ENCODE data around the gene DAB1.

Gene DAB1

GRCh38 chr1:57003398-57004139, 420.3 kb downstream of the DAB1 start:
- Mint-ChIP-seq H3K9me3 (ENCODE audit: low read depth) (no peaks in the 10 kb centered on the region), H3K4me3 (no peak overlapping the region), H3K4me1 (ENCODE audit: low read depth) (no peaks in the 10 kb centered on the region), H3K36me3 (no peaks in the 10 kb centered on the region), H3K27ac (no peak overlapping the region), H3K27me3 (no peaks in the 10 kb centered on the region)

GRCh38 chr1:56995414-56996100, 428.3 kb downstream of the DAB1 start:
- Mint-ChIP-seq H3K27ac (no peak overlapping the region), H3K36me3 (no peaks in the 10 kb centered on the region), H3K9me3 (ENCODE audit: low read depth) (no peaks in the 10 kb centered on the region), H3K27me3 (peaks cover 1% of the 10 kb centered on the region), H3K4me1 (ENCODE audit: low read depth) (no peaks in the 10 kb centered on the region), H3K4me3 (no peak overlapping the region)

DNA sequence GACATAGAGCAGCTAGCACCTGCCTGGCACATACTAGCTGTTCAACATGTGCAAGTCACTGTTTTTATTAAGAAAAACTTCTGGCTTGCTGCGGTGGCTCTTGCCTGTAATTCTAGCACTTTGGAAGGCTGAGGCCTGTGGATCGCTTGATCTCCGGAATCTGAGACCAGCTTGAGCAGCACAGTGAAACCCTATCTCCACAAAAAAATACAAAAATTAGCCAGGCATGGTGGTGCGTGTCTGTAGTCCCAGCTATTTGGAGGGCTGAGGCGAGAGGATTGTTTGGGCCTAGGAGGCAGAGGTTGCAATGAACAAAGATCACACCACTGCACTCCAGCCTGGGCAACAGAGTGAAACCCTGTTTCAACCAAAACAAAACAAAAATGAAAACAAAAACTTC, 430.4 kb downstream of the DAB1 start:
- no peak overlapping the region for H3K4me3 Mint-ChIP-seq

DNA sequence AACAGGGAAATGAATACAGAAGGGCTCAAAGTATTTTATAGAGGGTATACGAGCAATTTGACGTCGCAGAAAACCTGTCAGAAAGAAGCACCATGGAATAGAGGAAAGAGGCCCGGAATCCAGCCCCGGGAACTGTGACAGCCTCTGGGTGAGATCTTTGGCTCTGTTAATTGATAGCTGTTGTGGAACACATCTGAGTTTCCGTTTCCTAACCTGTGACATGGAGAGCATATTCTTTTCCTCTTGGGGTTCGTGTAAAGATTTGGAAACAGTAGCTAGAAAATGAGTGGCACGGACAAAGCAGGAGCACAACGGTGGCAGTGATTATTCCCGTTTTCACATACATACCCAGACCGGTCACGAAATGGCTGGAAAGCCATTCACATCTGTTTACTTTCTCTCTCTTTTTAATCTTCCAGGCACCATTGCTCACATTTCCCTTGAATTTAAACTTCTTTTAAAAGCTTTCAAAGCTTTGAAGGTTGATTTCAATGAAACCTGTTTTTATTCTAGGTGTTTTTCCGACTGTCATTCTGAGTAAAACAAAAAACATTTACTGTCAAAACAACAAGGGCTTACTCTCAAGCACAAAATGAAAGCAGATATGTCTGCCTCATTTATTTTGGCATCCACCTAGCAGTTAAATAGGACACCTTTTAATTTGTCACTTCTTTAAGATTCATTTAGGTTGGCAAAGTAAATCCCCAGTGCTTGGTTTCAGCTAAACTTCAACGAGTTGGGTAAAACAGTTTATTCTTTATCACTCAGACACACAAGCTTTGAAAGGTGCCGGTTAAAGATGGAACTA, 431.3 kb downstream of the DAB1 start:
- H3K9me3 Mint-ChIP-seq (ENCODE audit: low read depth), result no peaks in the 10 kb centered on the region
- H3K4me1 Mint-ChIP-seq (ENCODE audit: low read depth), result no peaks in the 10 kb centered on the region
- no peaks in the 10 kb centered on the region for H3K36me3 Mint-ChIP-seq
- peaks cover 3% of the 10 kb centered on the region for H3K27me3 Mint-ChIP-seq
- no peak overlapping the region for H3K4me3 Mint-ChIP-seq
- H3K27ac Mint-ChIP-seq, result no peak overlapping the region

More for the DNA sequence above, 430.4 kb downstream of the DAB1 start:
- no peaks in the 10 kb centered on the region for H3K9me3 Mint-ChIP-seq (ENCODE audit: low read depth)
- peaks cover 3% of the 10 kb centered on the region for H3K27me3 Mint-ChIP-seq
- H3K4me1 Mint-ChIP-seq (ENCODE audit: low read depth), result no peaks in the 10 kb centered on the region
- H3K36me3 Mint-ChIP-seq, result no peaks in the 10 kb centered on the region
- H3K27ac Mint-ChIP-seq, result no peak overlapping the region

DNA sequence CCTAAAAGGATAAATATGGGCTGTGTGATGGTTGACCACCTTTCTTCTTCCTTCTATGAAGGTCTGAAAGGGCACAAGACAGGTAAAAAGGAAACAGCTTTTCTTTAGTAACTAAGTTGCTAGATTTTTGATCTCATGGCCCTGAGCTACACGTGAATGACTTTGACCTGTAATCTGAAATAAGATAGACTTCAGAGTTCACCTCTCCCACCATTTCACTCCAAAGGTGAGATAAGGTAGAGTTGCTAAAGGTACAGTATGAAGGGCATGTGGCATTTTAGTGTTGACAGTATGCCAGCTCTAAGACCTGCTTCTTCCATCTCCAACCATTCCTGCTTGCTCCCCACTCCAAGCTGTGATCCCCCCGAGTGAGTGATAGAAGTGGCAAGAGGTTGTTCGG, 432.3 kb downstream of the DAB1 start:
- no peak overlapping the region for H3K4me3 Mint-ChIP-seq
- no peaks in the 10 kb centered on the region for H3K36me3 Mint-ChIP-seq
- H3K4me1 Mint-ChIP-seq (ENCODE audit: low read depth), result no peaks in the 10 kb centered on the region
- no peak overlapping the region for H3K27ac Mint-ChIP-seq
- H3K9me3 Mint-ChIP-seq (ENCODE audit: low read depth), result no peaks in the 10 kb centered on the region
- H3K27me3 Mint-ChIP-seq, result peaks cover 3% of the 10 kb centered on the region

GRCh38 chr1:56986397-56986796, 437.5 kb downstream of the DAB1 start:
- Mint-ChIP-seq H3K27ac (no peak overlapping the region), H3K9me3 (ENCODE audit: low read depth) (no peaks in the 10 kb centered on the region), H3K4me1 (ENCODE audit: low read depth) (no peaks in the 10 kb centered on the region), H3K36me3 (no peaks in the 10 kb centered on the region), H3K4me3 (no peak overlapping the region), H3K27me3 (peaks cover 2% of the 10 kb centered on the region)

DNA sequence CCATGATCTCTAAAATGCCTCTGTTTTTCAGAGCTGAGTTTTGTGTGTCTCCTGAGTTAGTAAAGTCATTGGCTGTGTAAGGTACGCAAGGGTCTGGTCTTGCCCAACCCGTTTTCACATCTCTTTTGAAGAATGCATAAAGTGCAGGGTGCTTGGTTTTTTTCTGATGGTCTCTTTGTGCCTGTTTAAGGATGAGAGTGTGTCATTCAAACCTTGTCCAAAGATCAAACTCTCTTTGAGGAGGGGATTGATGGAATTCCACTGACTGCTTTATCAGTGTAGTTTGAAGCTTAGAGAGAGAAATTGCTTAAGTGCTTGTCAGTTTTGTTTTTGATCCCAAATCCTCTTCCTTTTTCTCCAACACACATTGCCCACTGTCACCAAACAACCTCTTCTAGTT, 438.0 kb downstream of the DAB1 start:
- Mint-ChIP-seq H3K27ac (no peak overlapping the region), H3K4me1 (ENCODE audit: low read depth) (no peaks in the 10 kb centered on the region), H3K4me3 (no peak overlapping the region), H3K9me3 (ENCODE audit: low read depth) (no peaks in the 10 kb centered on the region), H3K27me3 (peaks cover 2% of the 10 kb centered on the region), H3K36me3 (no peaks in the 10 kb centered on the region)

GRCh38 chr1:56983484-56983883, 440.4 kb downstream of the DAB1 start:
- H3K27ac Mint-ChIP-seq, result no peak overlapping the region
- H3K36me3 Mint-ChIP-seq, result no peaks in the 10 kb centered on the region
- no peaks in the 10 kb centered on the region for H3K4me1 Mint-ChIP-seq (ENCODE audit: low read depth)
- H3K9me3 Mint-ChIP-seq (ENCODE audit: low read depth), result no peaks in the 10 kb centered on the region
- no peak overlapping the region for H3K4me3 Mint-ChIP-seq
- peaks cover 1% of the 10 kb centered on the region for H3K27me3 Mint-ChIP-seq

DNA sequence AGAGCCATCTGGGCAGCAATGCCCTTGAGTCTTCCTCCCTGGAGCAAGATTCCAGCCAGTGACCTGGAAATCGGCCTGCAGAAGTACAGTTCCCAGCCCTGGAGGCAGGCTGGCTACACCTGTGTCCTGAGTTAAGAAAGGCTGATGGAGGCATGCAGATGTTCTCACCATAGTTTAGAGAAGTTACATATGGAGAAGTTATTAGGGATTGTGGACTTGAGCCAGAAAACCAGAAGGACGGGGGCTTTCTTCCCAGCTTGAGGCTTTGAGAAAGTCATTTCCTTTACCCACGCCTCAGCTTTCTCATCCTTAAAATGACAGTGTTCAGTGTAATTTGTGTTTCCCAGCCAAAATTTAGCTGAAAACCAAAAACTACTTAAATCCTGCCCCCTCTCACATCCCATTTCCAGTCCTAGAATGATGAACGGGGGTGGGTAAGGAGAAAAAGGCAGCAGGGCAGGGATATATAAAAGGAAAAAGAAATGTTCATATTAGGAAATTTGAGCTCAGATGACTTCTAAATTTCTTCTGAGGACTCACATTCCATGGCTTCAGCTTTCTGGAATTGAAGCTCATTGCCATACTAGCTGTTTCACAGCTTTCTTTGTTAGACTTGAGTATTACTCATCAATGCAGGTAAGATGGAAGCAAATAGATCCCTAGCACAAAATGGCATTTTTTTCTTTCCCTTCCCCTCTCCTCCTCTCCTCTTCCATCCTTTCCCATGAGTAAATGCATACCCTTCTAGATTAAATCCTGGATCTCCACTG, 443.7 kb downstream of the DAB1 start:
- Mint-ChIP-seq H3K36me3 (no peaks in the 10 kb centered on the region), H3K4me1 (ENCODE audit: low read depth) (no peaks in the 10 kb centered on the region), H3K9me3 (ENCODE audit: low read depth) (no peaks in the 10 kb centered on the region), H3K4me3 (no peak overlapping the region), H3K27me3 (peaks cover 1% of the 10 kb centered on the region), H3K27ac (no peak overlapping the region)

DNA sequence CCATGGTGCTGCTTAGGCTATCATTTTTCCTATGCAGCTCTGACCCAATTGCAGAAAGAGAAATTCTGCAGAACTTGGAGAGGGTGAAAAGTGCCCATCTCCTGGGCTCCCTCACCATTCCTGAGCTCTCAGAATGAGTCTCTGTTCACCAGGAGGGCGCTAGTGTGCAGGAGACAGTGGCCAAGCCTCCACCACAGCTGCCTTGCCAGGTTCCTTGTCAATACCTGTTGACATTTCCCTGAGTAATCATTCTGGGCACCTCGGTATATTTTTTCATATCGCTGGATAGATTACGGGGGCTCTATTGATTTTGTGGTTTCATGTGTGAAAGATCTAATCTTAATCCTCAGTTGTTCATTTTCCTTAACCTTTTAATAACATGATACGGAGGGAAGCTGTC, 445.0 kb downstream of the DAB1 start:
- Mint-ChIP-seq H3K27ac (no peak overlapping the region), H3K9me3 (ENCODE audit: low read depth) (no peaks in the 10 kb centered on the region), H3K4me1 (ENCODE audit: low read depth) (no peaks in the 10 kb centered on the region), H3K4me3 (no peak overlapping the region), H3K27me3 (peaks cover 1% of the 10 kb centered on the region), H3K36me3 (no peaks in the 10 kb centered on the region)

GRCh38 chr1:56977910-56978309, 445.9 kb downstream of the DAB1 start:
- H3K27ac Mint-ChIP-seq, result no peak overlapping the region
- H3K4me1 Mint-ChIP-seq (ENCODE audit: low read depth), result no peaks in the 10 kb centered on the region
- H3K27me3 Mint-ChIP-seq, result peaks cover 1% of the 10 kb centered on the region
- no peak overlapping the region for H3K4me3 Mint-ChIP-seq
- H3K9me3 Mint-ChIP-seq (ENCODE audit: low read depth), result no peaks in the 10 kb centered on the region
- H3K36me3 Mint-ChIP-seq, result no peaks in the 10 kb centered on the region

DNA sequence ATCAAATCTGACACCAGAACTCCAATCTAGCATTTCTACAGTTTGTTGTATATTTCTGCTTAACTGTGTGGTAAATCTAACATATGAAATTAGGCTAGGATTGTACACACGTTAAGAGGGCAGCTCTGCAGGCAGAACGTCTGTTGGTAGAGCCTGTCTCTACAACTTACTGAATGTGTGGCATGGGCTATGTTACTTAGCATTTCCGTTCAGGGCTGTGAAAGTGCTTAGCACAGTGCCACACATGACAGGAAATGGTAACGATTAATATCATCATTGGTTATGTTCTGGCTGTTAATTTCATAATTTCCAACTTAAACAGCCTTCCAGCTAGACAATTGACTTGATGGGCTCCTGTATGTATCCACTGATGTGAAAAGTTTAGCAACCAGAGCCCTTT, 448.4 kb downstream of the DAB1 start:
- Mint-ChIP-seq H3K27ac (no peak overlapping the region), H3K36me3 (no peaks in the 10 kb centered on the region), H3K4me1 (ENCODE audit: low read depth) (no peaks in the 10 kb centered on the region), H3K27me3 (peaks cover 1% of the 10 kb centered on the region), H3K9me3 (ENCODE audit: low read depth) (no peaks in the 10 kb centered on the region), H3K4me3 (no peak overlapping the region)

DNA sequence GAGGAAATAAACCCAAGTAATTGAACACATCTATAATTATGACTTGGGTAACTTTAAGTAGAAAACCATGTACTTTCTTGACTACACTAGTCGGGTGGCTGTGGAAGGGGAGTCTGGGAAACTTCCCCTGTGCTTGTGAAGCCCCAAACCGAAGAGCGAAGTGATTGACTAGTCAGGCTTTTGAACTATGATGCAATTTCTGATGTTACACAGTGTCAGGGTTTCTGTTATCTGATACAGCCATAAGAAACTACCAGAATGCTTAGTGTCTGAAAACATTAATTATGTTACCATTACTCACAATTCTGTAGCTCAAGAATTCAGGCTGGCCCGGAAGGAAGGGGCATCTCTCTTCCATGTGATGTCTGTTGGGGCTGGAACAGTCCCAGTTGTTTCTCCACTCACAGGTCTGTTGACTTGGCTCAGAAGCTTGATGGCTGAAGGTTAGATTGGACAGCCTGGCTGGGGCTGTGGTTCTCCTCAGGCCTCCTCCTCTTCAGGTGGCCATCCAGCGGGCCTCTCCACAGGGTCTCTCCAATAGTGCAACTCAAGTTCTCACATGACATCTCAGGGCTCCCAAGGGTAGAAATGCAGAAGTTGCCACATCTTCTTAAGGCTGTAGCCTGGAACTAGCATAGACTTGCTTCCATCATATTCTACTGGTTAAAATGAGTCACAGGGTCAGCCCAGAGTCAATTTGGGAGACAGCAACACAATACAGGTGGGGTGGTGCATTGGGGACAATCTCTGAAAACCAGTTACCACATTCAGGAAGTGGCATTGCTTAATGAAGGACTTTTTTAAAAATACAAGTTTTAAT, 449.7 kb downstream of the DAB1 start:
- H3K4me3 Mint-ChIP-seq, result no peak overlapping the region
- H3K27me3 Mint-ChIP-seq, result no peaks in the 10 kb centered on the region
- no peaks in the 10 kb centered on the region for H3K36me3 Mint-ChIP-seq
- no peaks in the 10 kb centered on the region for H3K4me1 Mint-ChIP-seq (ENCODE audit: low read depth)
- no peaks in the 10 kb centered on the region for H3K9me3 Mint-ChIP-seq (ENCODE audit: low read depth)
- no peak overlapping the region for H3K27ac Mint-ChIP-seq

GRCh38 chr1:56972976-56973375, 450.9 kb downstream of the DAB1 start:
- Mint-ChIP-seq H3K9me3 (ENCODE audit: low read depth) (peaks cover 3% of the 10 kb centered on the region), H3K36me3 (no peaks in the 10 kb centered on the region), H3K27me3 (no peaks in the 10 kb centered on the region), H3K4me3 (no peak overlapping the region), H3K27ac (no peak overlapping the region), H3K4me1 (ENCODE audit: low read depth) (no peaks in the 10 kb centered on the region)

Data from activated naive CD8-positive, alpha-beta T cell (primary cell).